Activated CD4-positive, alpha-beta memory T cell treated with anti-CD3 and anti-CD28 coated beads for 36 hours (primary cell): Measurements from ENCODE around the gene METTL25B. TPM values are rescaled to one million over a fixed set of nuclear protein-coding genes. Genes with fewer than 3 reads are reported as not detected.

Experiments used
- CTCF ChIA-PET: fragments of 350-600 bp; sonication (Branson Sonifier 250); formaldehyde crosslinking; loops from one replicate; lab custom pipeline; 2021; ENCODE audit warnings: antibody characterized with exemption, inconsistent platforms; lab: Charles Lee
- POLR2A ChIA-PET: fragments of 350-600 bp; sonication (Branson Sonifier 250); formaldehyde crosslinking; loops from one replicate; lab custom pipeline; 2021; ENCODE audit warnings: antibody characterized with exemption; lab: Charles Lee
- DNase-seq: peaks from one replicate; pipeline ENCODE4 v3.0.0-alpha.2; 2020
- H3K27ac Mint-ChIP-seq: one replicate; pipeline ENCODE4 v1.8.0; 2021; ENCODE audit warnings: mixed read lengths
- H3K27me3 Mint-ChIP-seq: one replicate; pipeline ENCODE4 v1.8.0; 2021; ENCODE audit warnings: mixed read lengths
- H3K36me3 Mint-ChIP-seq: one replicate; pipeline ENCODE4 v1.8.0; 2021; ENCODE audit warnings: mixed read lengths
- H3K4me1 Mint-ChIP-seq: one replicate; pipeline ENCODE4 v1.8.0; 2021; ENCODE audit warnings: low read depth, mixed read lengths
- H3K4me3 Mint-ChIP-seq: one replicate; pipeline ENCODE4 v1.8.0; 2021; ENCODE audit warnings: mild to moderate bottlenecking, mixed read lengths
- H3K9me3 Mint-ChIP-seq: one replicate; pipeline ENCODE4 v1.8.0; 2021; ENCODE audit warnings: mixed read lengths
- intact Hi-C: fragments of 100-400 bp; cut with micrococcal nuclease; formaldehyde crosslinking; loops from one replicate; pipeline ENCODE4 v1.15.1; 2023
- total RNA-seq, 2 experiments: library from RNA; stranded (reverse); gene quantifications; one replicate each; pipeline ENCODE4 v1.2.3, GENCODE V29; 2021

Gene METTL25B
- 10 to 100 TPM; 43.0 to 46.3 TPM for total RNA-seq

- Mint-ChIP-seq H3K4me1 (peaks cover 31% of the 10 kb centered on the region), H3K4me3 (no peak within 1 kb of the TSS), H3K27ac (peak within 1 kb of the TSS; percentile 99), H3K27me3 (no peaks in the 10 kb centered on the region), H3K36me3 (peaks cover 30% of the 10 kb centered on the region), H3K9me3 (no peaks in the 10 kb centered on the region)
- ChIA-PET CTCF (interaction anchor here (0.9 to 34.5 kb wide), 18 partner anchors 13 to 223 kb away, joined by 3 to 1179 read pairs (median 20); partner anchors contain the start of genes CRABP2, HDGF, INSRR and MRPL24), POLR2A (interaction anchor here (0.6 to 7.4 kb wide), 12 partner anchors 13 to 136 kb away, joined by 3 to 90 read pairs (median 5); partner anchors contain the start of genes HDGF, MRPL24, NAXE and PRCC)
- peak; percentile 88 for DNase-seq
- intact Hi-C loops, result loop anchor here (1.0 to 5.0 kb wide), 7 partner anchors 13 to 411 kb away; partner anchors contain the start of genes ETV3, HDGF, MRPL24 and NTRK1
Measured at GRCh38 chr1:156727926-156728598, at the start of gene METTL25B. METTL25B (plus strand) TSS chr1:156728469; CDS start chr1:156729105, 636 bp downstream.

- intact Hi-C loops, result loop anchor here (10.0 kb wide), 1 partner anchor 215 kb away; the partner anchor contains the start of gene PEAR1
Measured at GRCh38 chr1:156680056-156680455, 48.2 kb upstream of the METTL25B start.

GRCh38 chr1:156681196-156681960 is 46.9 kb upstream of the METTL25B start:
- H3K36me3 Mint-ChIP-seq, result no peaks in the 10 kb centered on the region
- intact Hi-C loops, result loop anchor here (10.0 kb wide), 1 partner anchor 213 kb away; the partner anchor contains the start of gene PEAR1
- H3K9me3 Mint-ChIP-seq, result no peaks in the 10 kb centered on the region
- ChIA-PET CTCF (interaction anchor here (1.1 to 36.2 kb wide), 5 partner anchors 9 to 57 kb away, joined by 3 to 1179 read pairs (median 27); partner anchors contain the start of genes CRABP2, ISG20L2 and METTL25B), POLR2A (no interaction called here)
- no peak for DNase-seq
- no peak overlapping the region for H3K4me3 Mint-ChIP-seq
- H3K27me3 Mint-ChIP-seq, result peaks cover 41% of the 10 kb centered on the region
- H3K27ac Mint-ChIP-seq, result no peak overlapping the region
- peaks cover 31% of the 10 kb centered on the region for H3K4me1 Mint-ChIP-seq

More at GRCh38 chr1:156680056-156680455, 48.2 kb upstream of the METTL25B start:
- Mint-ChIP-seq H3K9me3 (no peaks in the 10 kb centered on the region), H3K4me1 (peaks cover 31% of the 10 kb centered on the region), H3K27me3 (peaks cover 49% of the 10 kb centered on the region), H3K36me3 (no peaks in the 10 kb centered on the region), H3K27ac (no peak overlapping the region), H3K4me3 (no peak overlapping the region)
- CTCF ChIA-PET, result interaction anchor here (0.7 to 36.2 kb wide), 8 partner anchors 9 to 54 kb away, joined by 3 to 1179 read pairs (median 12); partner anchors contain the start of genes CRABP2, ISG20L2 and METTL25B
- POLR2A ChIA-PET, result no interaction called here
- DNase-seq, result no peak

GRCh38 chr1:156682166-156682890 is 45.9 kb upstream of the METTL25B start:
- CTCF ChIA-PET, result interaction anchor here (0.6 to 36.2 kb wide), 4 partner anchors 22 to 58 kb away, joined by 3 to 1179 read pairs (median 15); partner anchors contain the start of genes CRABP2, ISG20L2 and METTL25B
- POLR2A ChIA-PET, result no interaction called here
- DNase-seq, result no peak
- peaks cover 40% of the 10 kb centered on the region for H3K27me3 Mint-ChIP-seq
- H3K9me3 Mint-ChIP-seq, result no peaks in the 10 kb centered on the region
- H3K4me1 Mint-ChIP-seq, result peaks cover 28% of the 10 kb centered on the region
- no peak overlapping the region for H3K4me3 Mint-ChIP-seq
- no peak overlapping the region for H3K27ac Mint-ChIP-seq
- intact Hi-C loops, result loop anchor here (10.0 kb wide), 1 partner anchor 212 kb away; the partner anchor contains the start of gene PEAR1
- no peaks in the 10 kb centered on the region for H3K36me3 Mint-ChIP-seq

GRCh38 chr1:156684227-156684782 is 44.0 kb upstream of the METTL25B start:
- Mint-ChIP-seq H3K4me3 (no peak overlapping the region), H3K9me3 (no peaks in the 10 kb centered on the region), H3K36me3 (no peaks in the 10 kb centered on the region), H3K27me3 (peaks cover 33% of the 10 kb centered on the region), H3K4me1 (peaks cover 18% of the 10 kb centered on the region), H3K27ac (peak overlapping the region; percentile 1)
- peak; percentile 69 for DNase-seq
- intact Hi-C loops, result loop anchor here (1.0 to 10.0 kb wide), 2 partner anchors 42 to 210 kb away; partner anchors contain the start of gene PEAR1
- POLR2A ChIA-PET, result interaction anchor here (1.0 to 1.3 kb wide), 3 partner anchors 41 to 118 kb away, joined by 3 to 4 read pairs (median 3); partner anchors contain the start of gene METTL25B
- CTCF ChIA-PET, result interaction anchor here (0.7 to 36.2 kb wide), 12 partner anchors 8 to 299 kb away, joined by 3 to 1179 read pairs (median 4); partner anchors contain the start of genes CRABP2, ISG20L2 and METTL25B

- peak; percentile 83 for DNase-seq
- Mint-ChIP-seq H3K4me1 (peaks cover 16% of the 10 kb centered on the region), H3K27ac (no peak overlapping the region), H3K27me3 (peaks cover 55% of the 10 kb centered on the region), H3K9me3 (no peaks in the 10 kb centered on the region), H3K36me3 (no peaks in the 10 kb centered on the region), H3K4me3 (no peak overlapping the region)
- ChIA-PET POLR2A (interaction anchor here (1.0 to 2.5 kb wide), 7 partner anchors 16 to 113 kb away, joined by 4 to 14 read pairs (median 6); partner anchors contain the start of genes CRABP2, ISG20L2 and METTL25B), CTCF (interaction anchor here (0.5 to 36.2 kb wide), 62 partner anchors 9 to 385 kb away, joined by 3 to 1179 read pairs (median 4); partner anchors contain the start of genes CRABP2, HDGF, ISG20L2 and METTL25B)
- intact Hi-C loops, result loop anchor here (1.0 to 10.0 kb wide), 4 partner anchors 16 to 206 kb away; partner anchors contain the start of genes CRABP2, NTRK1 and PEAR1
Measured at GRCh38 chr1:156689035-156689952, 39.0 kb upstream of the METTL25B start.

- peaks cover 58% of the 10 kb centered on the region for H3K27me3 Mint-ChIP-seq
- DNase-seq, result no peak
- H3K4me1 Mint-ChIP-seq, result peaks cover 10% of the 10 kb centered on the region
- intact Hi-C loops, result loop anchor here (1.0 to 10.0 kb wide), 4 partner anchors 15 to 205 kb away; partner anchors contain the start of genes CRABP2, NTRK1 and PEAR1
- ChIA-PET POLR2A (interaction anchor here (1.0 to 2.5 kb wide), 7 partner anchors 16 to 112 kb away, joined by 4 to 14 read pairs (median 6); partner anchors contain the start of genes CRABP2, ISG20L2 and METTL25B), CTCF (interaction anchor here (0.5 to 36.2 kb wide), 57 partner anchors 10 to 384 kb away, joined by 3 to 1179 read pairs (median 4); partner anchors contain the start of genes CRABP2, HDGF, ISG20L2 and METTL25B)
- H3K4me3 Mint-ChIP-seq, result no peak overlapping the region
- H3K9me3 Mint-ChIP-seq, result no peaks in the 10 kb centered on the region
- H3K27ac Mint-ChIP-seq, result no peak overlapping the region
- no peaks in the 10 kb centered on the region for H3K36me3 Mint-ChIP-seq
Measured at GRCh38 chr1:156689953-156690674, 38.2 kb upstream of the METTL25B start.

GRCh38 chr1:156690675-156691036 is 37.6 kb upstream of the METTL25B start:
- H3K27me3 Mint-ChIP-seq, result peaks cover 57% of the 10 kb centered on the region
- CTCF ChIA-PET, result interaction anchor here (1.1 to 36.2 kb wide), 28 partner anchors 11 to 383 kb away, joined by 3 to 1179 read pairs (median 10); partner anchors contain the start of genes CRABP2, ISG20L2, METTL25B and MRPL24
- intact Hi-C loops, result no loop called here
- H3K4me1 Mint-ChIP-seq, result peaks cover 10% of the 10 kb centered on the region
- POLR2A ChIA-PET, result interaction anchor here (1.9 to 2.5 kb wide), 3 partner anchors 15 to 38 kb away, joined by 10 to 14 read pairs (median 13); partner anchors contain the start of genes CRABP2, ISG20L2 and METTL25B
- no peak overlapping the region for H3K4me3 Mint-ChIP-seq
- no peaks in the 10 kb centered on the region for H3K9me3 Mint-ChIP-seq
- no peak overlapping the region for H3K27ac Mint-ChIP-seq
- no peaks in the 10 kb centered on the region for H3K36me3 Mint-ChIP-seq
- DNase-seq, result no peak

GRCh38 chr1:156691191-156691590 is 37.1 kb upstream of the METTL25B start:
- ChIA-PET POLR2A (interaction anchor here (2.4 to 2.5 kb wide), 2 partner anchors 15 to 38 kb away, joined by 10 to 14 read pairs; partner anchors contain the start of genes CRABP2, ISG20L2 and METTL25B), CTCF (interaction anchor here (0.9 to 36.2 kb wide), 15 partner anchors 11 to 238 kb away, joined by 3 to 1179 read pairs (median 18); partner anchors contain the start of genes CRABP2, ISG20L2, METTL25B and NES)
- peaks cover 57% of the 10 kb centered on the region for H3K27me3 Mint-ChIP-seq
- H3K4me1 Mint-ChIP-seq, result peaks cover 10% of the 10 kb centered on the region
- no peak overlapping the region for H3K27ac Mint-ChIP-seq
- H3K4me3 Mint-ChIP-seq, result no peak overlapping the region
- H3K36me3 Mint-ChIP-seq, result no peaks in the 10 kb centered on the region
- intact Hi-C loops, result no loop called here
- no peak for DNase-seq
- no peaks in the 10 kb centered on the region for H3K9me3 Mint-ChIP-seq
